HG03045 (cell line): ENCODE measurements around the gene SLC24A5.

Experiments
- ATAC-seq: cut with Tn5 transposase; IDR thresholded peaks from one replicate; pipeline ENCODE4 v1.9.1; 2021; ENCODE audit warnings: mild to moderate bottlenecking, moderate library complexity; ENCODE audit not compliant: unreplicated experiment

SLC24A5 gene

GRCh38 chr15:48109856-48110531 lies 10.8 kb upstream of the SLC24A5 start:
- ATAC-seq, result no peak

GRCh38 chr15:48112242-48112641 lies 8.5 kb upstream of the SLC24A5 start:
- ATAC-seq, result no peak

- ATAC-seq, result no peak
Measured at GRCh38 chr15:48119277-48119676, 1.5 kb upstream of the SLC24A5 start.

- ATAC-seq, result no peak
Measured at GRCh38 chr15:48121849-48122248, 1.1 kb downstream of the SLC24A5 start.

GRCh38 chr15:48126667-48127355 lies 6.0 kb downstream of the SLC24A5 start:
- ATAC-seq, result no peak

- ATAC-seq, result no peak
Measured at GRCh38 chr15:48131324-48131723, 10.5 kb downstream of the SLC24A5 start.

- ATAC-seq, result no peak
Measured at GRCh38 chr15:48132874-48133273, 12.1 kb downstream of the SLC24A5 start.

GRCh38 chr15:48143856-48144255 lies 23.1 kb downstream of the SLC24A5 start:
- ATAC-seq, result no peak

GRCh38 chr15:48144889-48145288 lies 24.1 kb downstream of the SLC24A5 start:
- ATAC-seq, result no peak

- no peak for ATAC-seq
Measured at GRCh38 chr15:48145923-48146322, 25.1 kb downstream of the SLC24A5 start.

GRCh38 chr15:48147358-48147757 lies 26.6 kb downstream of the SLC24A5 start:
- no peak for ATAC-seq

GRCh38 chr15:48149858-48150257 lies 29.1 kb downstream of the SLC24A5 start:
- no peak for ATAC-seq

- ATAC-seq, result no peak
Measured at GRCh38 chr15:48153526-48153925, 32.7 kb downstream of the SLC24A5 start.

- no peak for ATAC-seq
Measured at GRCh38 chr15:48168616-48169015, 47.8 kb downstream of the SLC24A5 start.

- ATAC-seq, result no peak
Measured at GRCh38 chr15:48170981-48171380, 50.2 kb downstream of the SLC24A5 start.

GRCh38 chr15:48175126-48175525 lies 54.3 kb downstream of the SLC24A5 start:
- no peak for ATAC-seq

- no peak for ATAC-seq
Measured at GRCh38 chr15:48176112-48176511, 55.3 kb downstream of the SLC24A5 start.

- ATAC-seq, result no peak
Measured at GRCh38 chr15:48176957-48177356, 56.2 kb downstream of the SLC24A5 start.

GRCh38 chr15:48177383-48177765 lies 56.6 kb downstream of the SLC24A5 start:
- peak; percentile 68 for ATAC-seq

- peak; percentile 75 for ATAC-seq
Measured at GRCh38 chr15:48177766-48178647, 57.2 kb downstream of the SLC24A5 start, which contains the start of gene MYEF2. Gene MYEF2, minus strand, starts transcription at chr15:48178295. Its CDS starts 58 bp downstream, at chr15:48178237.

- no peak for ATAC-seq
Measured at GRCh38 chr15:48178648-48178931, 57.8 kb downstream of the SLC24A5 start.

GRCh38 chr15:48182749-48183148 lies 62.0 kb downstream of the SLC24A5 start:
- ATAC-seq, result no peak
